K562 (cell line): ENCODE data around the gene FBXW7. TPM values are rescaled to one million over a fixed set of nuclear protein-coding genes. Genes with fewer than 3 reads are reported as not detected.

Source experiments
- ATAC-seq: fragments of 200-7000 bp; cut with Tn5 transposase; 3 replicates; pipeline ENCODE4 v1.9.1; 2020; ENCODE audit warnings: moderate library complexity
- BruUV-seq: library from RNA; stranded (reverse); fragments of 400-500 nt; replicated peaks from 2 replicates; lab custom pipeline; 2021; lab: Mats Ljungman, UMichigan
- CTCF ChIA-PET: fragments of 300-600 bp; formaldehyde crosslinking; extraction: SDS; loops from one replicate; lab custom pipeline; 2021; ENCODE audit warnings: low intra/inter-chr PET ratio; lab: Yijun Ruan, JAX
- POLR2A ChIA-PET: fragments of 300-600, 350-650 bp; sonication (Branson Sonifier 250); formaldehyde crosslinking; extraction: SDS; loops from one replicate; lab custom pipeline; 2021; ENCODE audit warnings: antibody characterized with exemption, inconsistent platforms; lab: Yijun Ruan, JAX
- DNase-seq, 4 experiments: peaks; one replicate each; pipeline versions ENCODE4 v3.0.0 to v3.0.0-alpha.2; 2011 to 2018; ENCODE audit warnings: low spot score in 3 of 4, mixed read lengths in 3 of 4; ENCODE audit errors: extremely low read depth in 1 of 4
- FAIRE-seq: peaks from 2 replicates; lab custom pipeline; 2011; peaks lifted over from hg19 to GRCh38; lab: Jason Lieb, UNC
- H2AFZ ChIP-seq: 2 replicates; pipeline ENCODE4 v1.6.0; 2011; ENCODE audit warnings: low read depth, low read length, control low read depth, inconsistent platforms
- H3K27ac ChIP-seq: fragments of 200-600 bp; 3 replicates; pipeline ENCODE4 v1.8.0; 2011; ENCODE audit warnings: low read depth, mild to moderate bottlenecking, control low read depth, inconsistent platforms, low read length, moderate library complexity, mixed read lengths; ENCODE audit errors: extremely low read depth
- H3K27me3 ChIP-seq, 2 experiments: fragments of 300-600 bp in 1 of 2; 2 replicates in 1 of 2; 3 replicates in 1 of 2; pipeline versions ENCODE4 v1.6.0 to v1.8.0; 2011; ENCODE audit warnings: inconsistent platforms in 2 of 2, low read length in 2 of 2, mild to moderate bottlenecking in 1 of 2, mixed read lengths in 1 of 2, moderate library complexity in 1 of 2; ENCODE audit not compliant: control insufficient read depth in 2 of 2, insufficient read depth in 2 of 2
- H3K36me3 ChIP-seq: fragments of 300-600 bp; 3 replicates; pipeline ENCODE4 v1.8.0; 2011; ENCODE audit warnings: mild to moderate bottlenecking, low read length, inconsistent platforms; ENCODE audit not compliant: control insufficient read depth, insufficient read depth
- H3K4me1 ChIP-seq, 2 experiments: fragments of 200-600 bp in 1 of 2; replicated peaks in 1 of 2; 2 replicates in 1 of 2; 3 replicates in 1 of 2; pipeline versions ENCODE4 v1.5.1 to v1.8.0; 2011; ENCODE audit warnings: inconsistent platforms in 2 of 2, low read length in 2 of 2, mild to moderate bottlenecking in 1 of 2, mixed read lengths in 1 of 2, moderate library complexity in 1 of 2; ENCODE audit not compliant: control insufficient read depth in 2 of 2, insufficient read depth in 2 of 2
- H3K4me2 ChIP-seq: 2 replicates; pipeline ENCODE4 v1.6.1; 2011; ENCODE audit warnings: low read length, control low read depth, inconsistent platforms, mixed read lengths; ENCODE audit not compliant: insufficient read depth
- H3K4me3 ChIP-seq: fragments of 200-600 bp; sonication (generic), shearing (Covaris generic); 2 replicates; pipeline ENCODE4 v1.5.1; 2016; ENCODE audit warnings: control low read depth, inconsistent platforms
- H3K79me2 ChIP-seq: fragments of 200-600 bp; 3 replicates; pipeline ENCODE4 v1.8.0; 2011; ENCODE audit warnings: low read length, inconsistent platforms; ENCODE audit not compliant: control insufficient read depth, insufficient read depth
- H3K9ac ChIP-seq, 2 experiments: 2 replicates each; pipeline versions ENCODE4 v1.6.0 to v1.6.1; 2011; ENCODE audit warnings: low read depth in 2 of 2, low read length in 2 of 2, control low read depth in 1 of 2, inconsistent platforms in 1 of 2, mild to moderate bottlenecking in 1 of 2, mixed read lengths in 1 of 2; ENCODE audit not compliant: insufficient read depth in 1 of 2
- H3K9me1 ChIP-seq: one replicate; pipeline ENCODE4 v1.6.0; 2011; ENCODE audit warnings: inconsistent platforms, mild to moderate bottlenecking, low read length, moderate library complexity; ENCODE audit not compliant: control insufficient read depth, insufficient read depth
- H3K9me3 ChIP-seq: replicated peaks from 2 replicates; pipeline ENCODE4 v1.5.1; 2011; ENCODE audit warnings: low read depth, low read length, inconsistent platforms; ENCODE audit not compliant: control insufficient read depth, insufficient read depth
- H4K20me1 ChIP-seq: replicated peaks from 2 replicates; pipeline ENCODE4 v1.6.1; 2011; ENCODE audit warnings: low read length, inconsistent platforms, mixed read lengths; ENCODE audit not compliant: control insufficient read depth, insufficient read depth
- CCAR2 ChIP-seq: fragments of 200-400 bp; formaldehyde crosslinking; IDR thresholded peaks from 2 replicates; pipeline ENCODE4 v1.6.1; 2017; ENCODE audit warnings: mild to moderate bottlenecking, low read depth, low read length
- KLF6 ChIP-seq: fragments of 250-450 bp; sonication (Bioruptor Pico); IDR thresholded peaks from 2 replicates; pipeline ENCODE4 v1.4.0; 2020; ENCODE audit warnings: mild to moderate bottlenecking, moderate library complexity, borderline replicate concordance
- MYBL2 ChIP-seq, 2 experiments: fragments of 450-650 bp in 1 of 2; sonication (generic) in 1 of 2; formaldehyde crosslinking in 1 of 2; IDR thresholded peaks; 2 replicates each; pipeline versions ENCODE4 v1.6.1 to v1.8.1; 2017 to 2022; ENCODE audit warnings: borderline replicate concordance in 1 of 2, inconsistent platforms in 1 of 2, low read depth in 1 of 2, mild to moderate bottlenecking in 1 of 2, missing genetic modification reagents in 1 of 2, moderate library complexity in 1 of 2
- NFYB ChIP-seq: IDR thresholded peaks from 2 replicates; pipeline ENCODE4 v1.6.1; 2011; ENCODE audit warnings: mild to moderate bottlenecking, moderate library complexity; ENCODE audit not compliant: insufficient read length; ENCODE audit errors: extremely low read depth
- POLR2AphosphoS5 ChIP-seq: IDR thresholded peaks from 2 replicates; pipeline ENCODE4 v1.6.1; 2011; ENCODE audit warnings: mild to moderate bottlenecking, low read depth, low read length, moderate library complexity; ENCODE audit not compliant: control insufficient read depth, insufficient read depth
- SREBF1 ChIP-seq: fragments of 150-350 bp; IDR thresholded peaks from 2 replicates; pipeline ENCODE4 v1.6.1; 2014; ENCODE audit warnings: antibody characterized with exemption, low read depth, low read length, borderline replicate concordance
- TOE1 ChIP-seq, 2 experiments: fragments of 450-650 bp in 1 of 2; sonication (generic) in 1 of 2; formaldehyde crosslinking in 1 of 2; IDR thresholded peaks; 2 replicates each; pipeline versions ENCODE4 v1.7.1 to v1.8.0; 2016 to 2022; ENCODE audit warnings: borderline replicate concordance in 2 of 2, mild to moderate bottlenecking in 2 of 2, antibody characterized with exemption in 1 of 2, inconsistent platforms in 1 of 2, low read depth in 1 of 2, missing genetic modification reagents in 1 of 2, moderate library complexity in 1 of 2
- WGBS: fragments of 100-300 bp; shearing (Covaris generic); methylation state at CpG from one replicate; pipeline ENCODE4 v1.1.6; 2016; ENCODE audit warnings: low coverage, mixed read lengths; ENCODE audit not compliant: insufficient coverage; ENCODE audit errors: missing lambda C conversion rate; 5-methylcytosine and 5-hydroxymethylcytosine counted together
- in situ Hi-C: fragments of 300-500 bp; cut with MboI; formaldehyde crosslinking; loops from 4 replicates; pipeline ENCODE4 v1.15.0; 2018; ENCODE audit warnings: inconsistent platforms, mixed read lengths
- intact Hi-C: fragments of 100-400 bp; cut with micrococcal nuclease; formaldehyde crosslinking; loops from 2 replicates; pipeline ENCODE4 v1.14.2; 2022
- polyA plus RNA-seq, 8 experiments: library from polyadenylated mRNA; depleted of rRNA in 4 of 8; stranded (reverse) in 5 of 8; unstranded in 3 of 8; fragments of >200 nt; fragmentation: Nextera tagmentation in 2 of 8; fragmentation: Illumina TruSeq in 1 of 8; extraction: Ambion mirVana in 2 of 8; extraction: Trizol in 1 of 8; gene quantifications; 2 replicates each; pipeline versions ENCODE4 v1.2.1 to v1.2.3, GENCODE V29; 2011 to 2014; ENCODE audit warnings: inconsistent platforms in 1 of 8, missing spikeins in 1 of 8
- total RNA-seq, 7 experiments: library from RNA; depleted of rRNA in 6 of 7; stranded (reverse); fragments of >200 nt in 6 of 7; fragmentation: Illumina TruSeq in 2 of 7; extraction: Trizol in 2 of 7; gene quantifications; 2 replicates each; pipeline versions ENCODE4 v1.2.1 to v1.2.3, GENCODE V29; 2011 to 2021; ENCODE audit warnings: low replicate concordance in 1 of 7
- TF ChIP-seq, protein P1 (sequence below): fragments of 250-450 bp; sonication (Bioruptor Pico); IDR thresholded peaks from 2 replicates; pipeline ENCODE4 v1.5.1; 2021; ENCODE audit warnings: mild to moderate bottlenecking
- TF ChIP-seq, protein P2 (sequence below): fragments of 200-400 bp; formaldehyde crosslinking; IDR thresholded peaks from 2 replicates; pipeline ENCODE4 v1.6.1; 2017; ENCODE audit warnings: mild to moderate bottlenecking, low read depth, low read length, moderate library complexity
- TF ChIP-seq, protein P3 (sequence below): fragments of 250-450 bp; sonication (Bioruptor Pico); IDR thresholded peaks from 2 replicates; pipeline ENCODE4 v1.8.0; 2021; ENCODE audit warnings: moderate library complexity, mild to moderate bottlenecking, inconsistent platforms
- TF ChIP-seq, protein P4 (sequence below): sonication (generic); formaldehyde crosslinking; IDR thresholded peaks from 2 replicates; pipeline ENCODE4 v1.8.0; 2023; ENCODE audit warnings: mild to moderate bottlenecking, missing genetic modification reagents

The FBXW7 gene
- total and polyA plus RNA-seq, 9 of the 15 experiments (the other 6 are each of a cell fraction or from before 2014, with no cell fraction given) = 6.8 to 44.2 (median 16.4) TPM

DNA sequence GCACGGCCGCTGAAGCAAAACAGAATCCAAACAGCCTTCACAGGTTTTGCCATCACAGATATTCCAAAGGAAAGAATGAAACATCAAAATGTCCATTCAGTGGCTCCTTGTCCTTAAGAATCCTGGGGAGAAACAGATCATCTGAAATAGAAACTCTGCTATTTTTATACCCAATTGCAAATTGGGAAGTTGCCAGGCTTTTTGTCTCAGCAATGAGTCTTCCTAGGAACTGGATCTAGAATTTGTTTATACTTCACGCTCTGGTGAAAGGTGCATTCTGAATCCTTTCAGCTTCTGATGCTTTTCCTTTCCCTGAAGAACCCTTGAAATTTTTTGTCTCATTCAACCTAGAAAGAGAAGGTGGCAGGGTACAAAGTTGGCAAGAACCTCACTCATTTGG lies 218.9 kb downstream of the FBXW7 start:
- no peaks in the 10 kb centered on the region for H3K79me2 ChIP-seq
- FAIRE-seq (no peak), ATAC-seq (no peak), DNase-seq (no peak)
- WGBS = 36% methylated on average over 3 of the region's 3 CpGs
- no peak overlapping the region for H3K27ac ChIP-seq
- H3K36me3 ChIP-seq = peaks cover 1% of the 10 kb centered on the region; the same call in 2 of the 3 replicates
- no peaks in the 10 kb centered on the region for H4K20me1 ChIP-seq
- H3K4me2 ChIP-seq = no peak overlapping the region
- no peak overlapping the region for H3K9ac ChIP-seq
- no peaks in the 10 kb centered on the region for H3K9me1 ChIP-seq
- peaks cover 0 to 3% of the 10 kb centered on the region in 2 experiments; a peak in 3 of 5 replicates for H3K27me3 ChIP-seq
- no peaks in the 10 kb centered on the region for H3K4me1 ChIP-seq
- POLR2A ChIA-PET = no interaction called here
- H2AFZ ChIP-seq = no peak overlapping the region
- intact Hi-C loops = no loop called here
- no peaks in the 10 kb centered on the region for H3K9me3 ChIP-seq
- no TSS peak for BruUV-seq
- in situ Hi-C loops = no loop called here
- CTCF ChIA-PET = no interaction called here
- no peak overlapping the region for H3K4me3 ChIP-seq
- TF ChIP-seq, protein P1, sequence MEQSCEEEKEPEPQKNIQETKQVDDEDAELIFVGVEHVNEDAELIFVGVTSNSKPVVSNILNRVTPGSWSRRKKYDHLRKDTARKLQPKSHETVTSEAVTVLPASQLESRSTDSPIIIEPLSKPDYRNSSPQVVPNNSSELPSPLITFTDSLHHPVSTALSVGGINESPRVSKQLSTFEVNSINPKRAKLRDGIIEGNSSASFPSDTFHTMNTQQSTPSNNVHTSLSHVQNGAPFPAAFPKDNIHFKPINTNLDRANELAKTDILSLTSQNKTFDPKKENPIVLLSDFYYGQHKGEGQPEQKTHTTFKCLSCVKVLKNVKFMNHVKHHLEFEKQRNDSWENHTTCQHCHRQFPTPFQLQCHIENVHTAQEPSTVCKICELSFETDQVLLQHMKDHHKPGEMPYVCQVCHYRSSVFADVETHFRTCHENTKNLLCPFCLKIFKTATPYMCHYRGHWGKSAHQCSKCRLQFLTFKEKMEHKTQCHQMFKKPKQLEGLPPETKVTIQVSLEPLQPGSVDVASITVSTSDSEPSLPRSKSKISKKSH (CRISPR knock-in tag) = no peak
- TF ChIP-seq, protein P2, sequence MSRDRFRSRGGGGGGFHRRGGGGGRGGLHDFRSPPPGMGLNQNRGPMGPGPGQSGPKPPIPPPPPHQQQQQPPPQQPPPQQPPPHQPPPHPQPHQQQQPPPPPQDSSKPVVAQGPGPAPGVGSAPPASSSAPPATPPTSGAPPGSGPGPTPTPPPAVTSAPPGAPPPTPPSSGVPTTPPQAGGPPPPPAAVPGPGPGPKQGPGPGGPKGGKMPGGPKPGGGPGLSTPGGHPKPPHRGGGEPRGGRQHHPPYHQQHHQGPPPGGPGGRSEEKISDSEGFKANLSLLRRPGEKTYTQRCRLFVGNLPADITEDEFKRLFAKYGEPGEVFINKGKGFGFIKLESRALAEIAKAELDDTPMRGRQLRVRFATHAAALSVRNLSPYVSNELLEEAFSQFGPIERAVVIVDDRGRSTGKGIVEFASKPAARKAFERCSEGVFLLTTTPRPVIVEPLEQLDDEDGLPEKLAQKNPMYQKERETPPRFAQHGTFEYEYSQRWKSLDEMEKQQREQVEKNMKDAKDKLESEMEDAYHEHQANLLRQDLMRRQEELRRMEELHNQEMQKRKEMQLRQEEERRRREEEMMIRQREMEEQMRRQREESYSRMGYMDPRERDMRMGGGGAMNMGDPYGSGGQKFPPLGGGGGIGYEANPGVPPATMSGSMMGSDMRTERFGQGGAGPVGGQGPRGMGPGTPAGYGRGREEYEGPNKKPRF = no peak
- TF ChIP-seq CCAR2 (no peak), KLF6 (CRISPR knock-in tag) (no peak), MYBL2 (IDR thresholded peaks at IDR 0.05; ENCODE audit: low read depth) (no peak), MYBL2 (CRISPR knock-in tag; IDR thresholded peaks at IDR 0.05; ENCODE audit: borderline replicate concordance) (no peak), TOE1 (IDR thresholded peaks at IDR 0.05; ENCODE audit: borderline replicate concordance) (no peak), TOE1 (CRISPR knock-in tag; IDR thresholded peaks at IDR 0.05; ENCODE audit: borderline replicate concordance, low read depth) (no peak), SREBF1 (no peak), NFYB (no peak), POLR2AphosphoS5 (no peak)
- TF ChIP-seq, protein P3, sequence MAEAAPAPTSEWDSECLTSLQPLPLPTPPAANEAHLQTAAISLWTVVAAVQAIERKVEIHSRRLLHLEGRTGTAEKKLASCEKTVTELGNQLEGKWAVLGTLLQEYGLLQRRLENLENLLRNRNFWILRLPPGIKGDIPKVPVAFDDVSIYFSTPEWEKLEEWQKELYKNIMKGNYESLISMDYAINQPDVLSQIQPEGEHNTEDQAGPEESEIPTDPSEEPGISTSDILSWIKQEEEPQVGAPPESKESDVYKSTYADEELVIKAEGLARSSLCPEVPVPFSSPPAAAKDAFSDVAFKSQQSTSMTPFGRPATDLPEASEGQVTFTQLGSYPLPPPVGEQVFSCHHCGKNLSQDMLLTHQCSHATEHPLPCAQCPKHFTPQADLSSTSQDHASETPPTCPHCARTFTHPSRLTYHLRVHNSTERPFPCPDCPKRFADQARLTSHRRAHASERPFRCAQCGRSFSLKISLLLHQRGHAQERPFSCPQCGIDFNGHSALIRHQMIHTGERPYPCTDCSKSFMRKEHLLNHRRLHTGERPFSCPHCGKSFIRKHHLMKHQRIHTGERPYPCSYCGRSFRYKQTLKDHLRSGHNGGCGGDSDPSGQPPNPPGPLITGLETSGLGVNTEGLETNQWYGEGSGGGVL (CRISPR knock-in tag) = no peak
- TF ChIP-seq, protein P4, sequence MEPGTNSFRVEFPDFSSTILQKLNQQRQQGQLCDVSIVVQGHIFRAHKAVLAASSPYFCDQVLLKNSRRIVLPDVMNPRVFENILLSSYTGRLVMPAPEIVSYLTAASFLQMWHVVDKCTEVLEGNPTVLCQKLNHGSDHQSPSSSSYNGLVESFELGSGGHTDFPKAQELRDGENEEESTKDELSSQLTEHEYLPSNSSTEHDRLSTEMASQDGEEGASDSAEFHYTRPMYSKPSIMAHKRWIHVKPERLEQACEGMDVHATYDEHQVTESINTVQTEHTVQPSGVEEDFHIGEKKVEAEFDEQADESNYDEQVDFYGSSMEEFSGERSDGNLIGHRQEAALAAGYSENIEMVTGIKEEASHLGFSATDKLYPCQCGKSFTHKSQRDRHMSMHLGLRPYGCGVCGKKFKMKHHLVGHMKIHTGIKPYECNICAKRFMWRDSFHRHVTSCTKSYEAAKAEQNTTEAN (CRISPR knock-in tag) = no peak
